Vagina (tissue), 2 donors: Measurements from ENCODE around the gene CLIC5. TPM values are rescaled to one million over a fixed set of nuclear protein-coding genes. Genes with fewer than 3 reads are reported as not detected.

ENCODE experiments used
- DNase-seq, 2 donors: peaks; one replicate each; pipeline ENCODE4 v3.0.0-alpha.2; 2017; ENCODE audit errors: extremely low spot score in 2 of 2
- H3K27ac ChIP-seq: fragments of 200-600 bp; sonication (generic); one replicate; pipeline ENCODE4 v1.5.1; 2019
- H3K27me3 ChIP-seq: fragments of 200-600 bp; sonication (generic); one replicate; pipeline ENCODE4 v1.5.1; 2019
- H3K36me3 ChIP-seq, 2 donors: fragments of 200-600 bp; sonication (generic); one replicate each; pipeline ENCODE4 v1.5.1; 2017 to 2019
- H3K4me1 ChIP-seq: fragments of 200-600 bp; sonication (generic); one replicate; pipeline ENCODE4 v1.5.1; 2019
- H3K4me3 ChIP-seq, 2 donors: fragments of 200-600 bp; sonication (generic); 1 replicate in 1 of 2; 2 replicates in 1 of 2; pipeline ENCODE4 v1.5.1; 2016 to 2019
- H3K9me3 ChIP-seq: fragments of 200-600 bp; sonication (generic); one replicate; pipeline ENCODE4 v1.5.1; 2019
- POLR2A ChIP-seq, 2 donors: fragments of 450-650 bp; IDR thresholded peaks; one replicate each; pipeline ENCODE4 v1.6.1; 2017; ENCODE audit warnings: antibody characterized with exemption in 2 of 2, mild to moderate bottlenecking in 2 of 2, moderate library complexity in 2 of 2
- POLR2AphosphoS5 ChIP-seq, 2 donors: sonication (generic); formaldehyde crosslinking; IDR thresholded peaks; one replicate each; pipeline ENCODE4 v1.9.0; 2017; ENCODE audit warnings: antibody characterized with exemption in 2 of 2, mild to moderate bottlenecking in 2 of 2, low read depth in 1 of 2; ENCODE audit not compliant: insufficient read depth in 1 of 2
- intact Hi-C: fragments of 100-400 bp; cut with DNase I; formaldehyde crosslinking; loops from one replicate; pipeline ENCODE4 v1.15.1; 2023
- total RNA-seq: library from RNA; depleted of rRNA; stranded (reverse); fragments of >200 nt; gene quantifications from one replicate; pipeline ENCODE4 v1.2.3, GENCODE V29; 2016
- TF ChIP-seq, protein P1 (sequence below), 3 experiments: fragments of 450-650 bp in 2 of 3; fragments of 200-600 bp in 1 of 3; sonication (generic) in 1 of 3; IDR thresholded peaks; one replicate each; pipeline ENCODE4 v1.5.1; 2017 to 2019; ENCODE audit warnings: antibody characterized with exemption in 3 of 3, mild to moderate bottlenecking in 2 of 3, moderate library complexity in 2 of 3

CLIC5 gene
- total RNA-seq, 1 donor from 2014 or later = 3.4 TPM

DNA sequence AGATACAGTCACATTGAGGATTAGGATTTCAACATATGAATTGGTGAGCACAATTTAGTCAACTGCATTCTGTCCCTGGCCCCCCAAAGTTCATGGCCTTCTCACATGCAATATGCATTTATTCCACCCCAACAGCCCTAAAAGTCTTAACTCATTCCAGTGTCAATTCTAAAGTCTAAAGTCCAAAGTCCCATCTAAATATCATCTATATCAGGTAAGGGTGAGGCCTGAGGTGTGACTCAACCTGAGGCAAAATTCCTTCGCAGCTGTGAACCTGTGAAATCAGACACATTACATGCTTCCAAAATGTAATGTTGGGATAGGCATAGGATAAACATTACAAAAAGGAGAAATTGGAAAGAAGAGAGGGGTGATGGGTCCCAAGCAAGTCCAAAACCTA lies 27.8 kb downstream of the CLIC5 start:
- intact Hi-C loops = no loop called here
- H3K9me3 ChIP-seq = no peaks in the 10 kb centered on the region
- DNase-seq = no peak
- H3K27ac ChIP-seq = no peak overlapping the region
- H3K36me3 ChIP-seq = no peaks in the 10 kb centered on the region
- H3K27me3 ChIP-seq = no peaks in the 10 kb centered on the region
- no peaks in the 10 kb centered on the region for H3K4me1 ChIP-seq
- no peak overlapping the region for H3K4me3 ChIP-seq
- TF ChIP-seq POLR2AphosphoS5 (IDR thresholded peaks at IDR 0.05; ENCODE audit: insufficient read depth in 1 of 2, low read depth in 1 of 2) = no peak
- TF ChIP-seq, protein P1, sequence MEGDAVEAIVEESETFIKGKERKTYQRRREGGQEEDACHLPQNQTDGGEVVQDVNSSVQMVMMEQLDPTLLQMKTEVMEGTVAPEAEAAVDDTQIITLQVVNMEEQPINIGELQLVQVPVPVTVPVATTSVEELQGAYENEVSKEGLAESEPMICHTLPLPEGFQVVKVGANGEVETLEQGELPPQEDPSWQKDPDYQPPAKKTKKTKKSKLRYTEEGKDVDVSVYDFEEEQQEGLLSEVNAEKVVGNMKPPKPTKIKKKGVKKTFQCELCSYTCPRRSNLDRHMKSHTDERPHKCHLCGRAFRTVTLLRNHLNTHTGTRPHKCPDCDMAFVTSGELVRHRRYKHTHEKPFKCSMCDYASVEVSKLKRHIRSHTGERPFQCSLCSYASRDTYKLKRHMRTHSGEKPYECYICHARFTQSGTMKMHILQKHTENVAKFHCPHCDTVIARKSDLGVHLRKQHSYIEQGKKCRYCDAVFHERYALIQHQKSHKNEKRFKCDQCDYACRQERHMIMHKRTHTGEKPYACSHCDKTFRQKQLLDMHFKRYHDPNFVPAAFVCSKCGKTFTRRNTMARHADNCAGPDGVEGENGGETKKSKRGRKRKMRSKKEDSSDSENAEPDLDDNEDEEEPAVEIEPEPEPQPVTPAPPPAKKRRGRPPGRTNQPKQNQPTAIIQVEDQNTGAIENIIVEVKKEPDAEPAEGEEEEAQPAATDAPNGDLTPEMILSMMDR (IDR thresholded peaks at IDR 0.05) = no peak
- no peak for TF ChIP-seq POLR2A (IDR thresholded peaks at IDR 0.05)

- no peak overlapping the region for H3K27ac ChIP-seq
- H3K4me1 ChIP-seq = no peaks in the 10 kb centered on the region
- no peak for DNase-seq
- TF ChIP-seq POLR2AphosphoS5 (IDR thresholded peaks at IDR 0.05; ENCODE audit: insufficient read depth in 1 of 2, low read depth in 1 of 2) (no peak), POLR2A (IDR thresholded peaks at IDR 0.05) (no peak)
- TF ChIP-seq, protein P1 (IDR thresholded peaks at IDR 0.05) = no peak
- no peaks in the 10 kb centered on the region for H3K9me3 ChIP-seq
- intact Hi-C loops = no loop called here
- no peaks in the 10 kb centered on the region for H3K36me3 ChIP-seq
- H3K27me3 ChIP-seq = no peaks in the 10 kb centered on the region
- no peak overlapping the region for H3K4me3 ChIP-seq
Observed at GRCh38 chr6:45986746-45987274, 28.9 kb downstream of the CLIC5 start.

DNA sequence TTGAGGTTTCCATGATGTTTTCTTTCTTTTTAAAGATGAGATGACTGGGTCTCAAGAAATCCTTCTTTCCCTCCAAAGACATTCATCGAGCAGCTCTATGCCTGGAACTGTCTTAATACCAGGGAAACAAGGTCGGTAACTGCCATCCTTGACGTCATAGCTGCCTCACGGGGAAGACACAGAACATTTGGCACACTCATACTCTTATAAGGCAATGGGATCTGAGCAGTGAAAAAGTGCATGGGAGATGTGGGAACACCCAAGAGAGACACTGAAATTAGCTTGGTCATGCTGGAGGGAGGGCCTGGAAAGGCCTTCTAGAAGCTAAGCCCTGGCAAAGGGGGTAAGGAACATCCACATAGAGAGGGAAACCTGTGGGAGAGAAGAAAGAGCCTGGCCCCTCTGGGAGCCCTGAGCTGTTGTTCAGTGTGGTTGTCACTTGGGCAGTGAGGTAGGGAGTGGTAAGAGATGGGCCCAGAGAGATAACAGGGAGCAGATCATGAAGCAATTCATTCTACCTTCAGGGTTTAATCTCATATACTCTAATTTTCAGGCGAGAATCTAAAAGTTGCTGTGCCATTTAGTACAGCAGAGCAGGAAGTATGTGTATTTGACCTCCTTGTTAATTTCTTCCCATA lies 30.8 kb downstream of the CLIC5 start:
- intact Hi-C loops = no loop called here
- Histone ChIP-seq H3K27me3 (no peaks in the 10 kb centered on the region), H3K36me3 (no peaks in the 10 kb centered on the region), H3K4me3 (no peak overlapping the region), H3K27ac (no peak overlapping the region), H3K9me3 (no peaks in the 10 kb centered on the region), H3K4me1 (no peaks in the 10 kb centered on the region)
- no peak for TF ChIP-seq POLR2AphosphoS5 (IDR thresholded peaks at IDR 0.05; ENCODE audit: insufficient read depth in 1 of 2, low read depth in 1 of 2)
- TF ChIP-seq, protein P1 (IDR thresholded peaks at IDR 0.05) = no peak
- TF ChIP-seq POLR2A (IDR thresholded peaks at IDR 0.05) = no peak
- DNase-seq = no peak

GRCh38 chr6:45984347-45984746 lies 31.3 kb downstream of the CLIC5 start:
- Histone ChIP-seq H3K9me3 (no peaks in the 10 kb centered on the region), H3K27me3 (no peaks in the 10 kb centered on the region)

DNA sequence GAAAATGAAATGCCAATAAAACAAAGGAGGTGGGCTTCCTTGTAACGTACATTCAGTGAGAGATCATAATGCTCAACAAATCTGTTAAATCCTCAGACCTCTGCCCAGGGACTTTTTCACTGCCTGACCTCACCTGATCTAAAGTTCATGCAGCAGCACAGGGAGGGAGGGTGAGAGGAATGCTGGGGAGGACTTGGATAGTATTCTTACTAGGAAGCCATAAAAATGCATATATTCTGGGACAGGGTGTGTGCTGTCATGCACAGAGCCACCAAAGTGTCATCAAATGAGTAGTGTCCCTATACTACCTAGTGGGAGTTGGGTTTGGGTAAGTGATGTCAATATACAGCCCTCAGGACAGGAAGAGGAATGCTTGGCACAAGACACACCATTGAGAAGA lies 32.6 kb downstream of the CLIC5 start:
- no peaks in the 10 kb centered on the region for H3K4me1 ChIP-seq
- no peak overlapping the region for H3K27ac ChIP-seq
- TF ChIP-seq, protein P1 (IDR thresholded peaks at IDR 0.05) = no peak
- TF ChIP-seq POLR2A (IDR thresholded peaks at IDR 0.05) = no peak
- no peak for TF ChIP-seq POLR2AphosphoS5 (IDR thresholded peaks at IDR 0.05; ENCODE audit: insufficient read depth in 1 of 2, low read depth in 1 of 2)
- H3K9me3 ChIP-seq = no peaks in the 10 kb centered on the region
- intact Hi-C loops = no loop called here
- no peak for DNase-seq
- H3K4me3 ChIP-seq = no peak overlapping the region
- H3K27me3 ChIP-seq = no peaks in the 10 kb centered on the region
- H3K36me3 ChIP-seq = no peaks in the 10 kb centered on the region

More at GRCh38 chr6:45984347-45984746, 31.3 kb downstream of the CLIC5 start:
- Histone ChIP-seq H3K4me1 (no peaks in the 10 kb centered on the region), H3K27ac (no peak overlapping the region), H3K36me3 (no peaks in the 10 kb centered on the region), H3K4me3 (no peak overlapping the region)
- intact Hi-C loops = no loop called here
- no peak for DNase-seq
- TF ChIP-seq POLR2AphosphoS5 (IDR thresholded peaks at IDR 0.05; ENCODE audit: insufficient read depth in 1 of 2, low read depth in 1 of 2) = no peak
- no peak for TF ChIP-seq POLR2A (IDR thresholded peaks at IDR 0.05)
- TF ChIP-seq, protein P1 (IDR thresholded peaks at IDR 0.05) = no peak
